H9 (cell line): ENCODE results near the gene NFX1. TPM values are rescaled to one million over a fixed set of nuclear protein-coding genes. Genes with fewer than 3 reads are reported as not detected.

Source experiments
- DNase-seq: peaks from one replicate; pipeline ENCODE4 v3.0.0-alpha.2; 2017
- H2AFZ ChIP-seq: one replicate; pipeline ENCODE4 v1.6.1; 2013; ENCODE audit warnings: mild to moderate bottlenecking, low read length, control low read depth, moderate library complexity
- H2AK5ac ChIP-seq: 2 replicates; pipeline ENCODE4 v1.6.1; 2013; ENCODE audit warnings: low read length, control low read depth, mixed read lengths; ENCODE audit not compliant: insufficient read length
- H2BK120ac ChIP-seq: one replicate; pipeline ENCODE4 v1.6.1; 2013; ENCODE audit warnings: low read depth, mild to moderate bottlenecking, low read length, control low read depth, inconsistent platforms; ENCODE audit not compliant: poor library complexity, severe bottlenecking
- H2BK12ac ChIP-seq: 2 replicates; pipeline ENCODE4 v1.6.1; 2013; ENCODE audit warnings: low read length, control low read depth, mixed read lengths, low read depth; ENCODE audit not compliant: insufficient read length
- H2BK15ac ChIP-seq: 2 replicates; pipeline ENCODE4 v1.6.1; 2013; ENCODE audit warnings: low read depth, low read length, control low read depth
- H2BK20ac ChIP-seq: one replicate; pipeline ENCODE4 v1.6.1; 2013; ENCODE audit warnings: low read depth, mild to moderate bottlenecking, low read length, control low read depth, inconsistent platforms; ENCODE audit not compliant: poor library complexity, severe bottlenecking
- H2BK5ac ChIP-seq: 2 replicates; pipeline ENCODE4 v1.6.1; 2013; ENCODE audit warnings: low read length, control low read depth, mixed read lengths; ENCODE audit not compliant: insufficient read length
- H3K14ac ChIP-seq: 2 replicates; pipeline ENCODE4 v1.6.1; 2013; ENCODE audit warnings: low read length, control low read depth; ENCODE audit not compliant: insufficient read depth
- H3K18ac ChIP-seq: 2 replicates; pipeline ENCODE4 v1.6.1; 2013; ENCODE audit warnings: low read depth, mild to moderate bottlenecking, mixed read lengths, low read length, control low read depth; ENCODE audit not compliant: insufficient read length
- H3K23ac ChIP-seq: 2 replicates; pipeline ENCODE4 v1.6.1; 2013; ENCODE audit warnings: low read length, control low read depth, mixed read lengths, low read depth; ENCODE audit not compliant: insufficient read length
- H3K23me2 ChIP-seq: 2 replicates; pipeline ENCODE4 v1.6.1; 2013; ENCODE audit warnings: low read depth, mild to moderate bottlenecking, mixed read lengths, low read length, control low read depth; ENCODE audit not compliant: insufficient read length, poor library complexity, severe bottlenecking
- H3K27ac ChIP-seq: 2 replicates; pipeline ENCODE4 v1.5.1; 2013; ENCODE audit warnings: low read length, control low read depth, mixed read lengths, low read depth; ENCODE audit not compliant: insufficient read length
- H3K27me3 ChIP-seq: 2 replicates; pipeline ENCODE4 v1.6.1; 2013; ENCODE audit warnings: low read length, control low read depth, inconsistent platforms; ENCODE audit not compliant: insufficient read depth
- H3K4ac ChIP-seq: 2 replicates; pipeline ENCODE4 v1.6.1; 2013; ENCODE audit warnings: low read depth, mild to moderate bottlenecking, control low read depth, inconsistent platforms, low read length, moderate library complexity
- H3K4me1 ChIP-seq: 2 replicates; pipeline ENCODE4 v1.6.1; 2013; ENCODE audit warnings: low read length, control low read depth, inconsistent platforms; ENCODE audit not compliant: insufficient read depth
- H3K4me2 ChIP-seq: 2 replicates; pipeline ENCODE4 v1.6.1; 2013; ENCODE audit warnings: low read length, control low read depth, mixed read lengths; ENCODE audit not compliant: insufficient read length, insufficient read depth
- H3K56ac ChIP-seq: 2 replicates; pipeline ENCODE4 v1.6.1; 2013; ENCODE audit warnings: low read depth, mild to moderate bottlenecking, mixed read lengths, low read length, control low read depth; ENCODE audit not compliant: insufficient read length
- H3K79me1 ChIP-seq: 2 replicates; pipeline ENCODE4 v1.6.1; 2013; ENCODE audit warnings: low read depth, mild to moderate bottlenecking, moderate library complexity, low read length, control low read depth, inconsistent platforms; ENCODE audit not compliant: insufficient read depth, poor library complexity, severe bottlenecking
- H3K79me2 ChIP-seq: 2 replicates; pipeline ENCODE4 v1.6.1; 2013; ENCODE audit warnings: low read length, control low read depth, inconsistent platforms; ENCODE audit not compliant: insufficient read depth
- H3K9ac ChIP-seq: 2 replicates; pipeline ENCODE4 v1.6.1; 2013; ENCODE audit warnings: low read length, control low read depth, mixed read lengths; ENCODE audit not compliant: insufficient read length; ENCODE audit errors: extremely low read depth
- H3K9me3 ChIP-seq: one replicate; pipeline ENCODE4 v1.6.1; 2013; ENCODE audit warnings: low read depth, low read length, inconsistent platforms; ENCODE audit not compliant: control insufficient read depth
- H3T11ph ChIP-seq: one replicate; pipeline ENCODE4 v1.6.1; 2013; ENCODE audit warnings: mild to moderate bottlenecking, low read length, control low read depth, inconsistent platforms
- H4K20me1 ChIP-seq: one replicate; pipeline ENCODE4 v1.6.1; 2013; ENCODE audit not compliant: control insufficient read depth, insufficient read length, insufficient read depth
- H4K5ac ChIP-seq: 2 replicates; pipeline ENCODE4 v1.6.1; 2013; ENCODE audit warnings: low read depth, mild to moderate bottlenecking, mixed read lengths, low read length, control low read depth; ENCODE audit not compliant: insufficient read length
- H4K8ac ChIP-seq: replicated peaks from 2 replicates; pipeline ENCODE4 v1.6.1; 2013; ENCODE audit warnings: low read length, control low read depth, mixed read lengths, low read depth; ENCODE audit not compliant: insufficient read length
- H4K91ac ChIP-seq: 2 replicates; pipeline ENCODE4 v1.6.1; 2013; ENCODE audit warnings: low read depth, mild to moderate bottlenecking, moderate library complexity, mixed read lengths, low read length, control low read depth; ENCODE audit not compliant: insufficient read length
- H3K27ac Mint-ChIP-seq, 3 experiments: 2 replicates in 2 of 3; 3 replicates in 1 of 3; pipeline ENCODE4 v1.8.0; 2020 to 2021; ENCODE audit warnings: mixed read lengths in 3 of 3, mild to moderate bottlenecking in 1 of 3, moderate library complexity in 1 of 3
- H3K27me3 Mint-ChIP-seq: 2 replicates; pipeline ENCODE4 v1.8.0; 2021; ENCODE audit warnings: low read depth, mild to moderate bottlenecking, moderate library complexity, mixed read lengths
- H3K36me3 Mint-ChIP-seq, 3 experiments: 2 replicates in 2 of 3; 3 replicates in 1 of 3; pipeline ENCODE4 v1.8.0; 2020 to 2021; ENCODE audit warnings: low read depth in 3 of 3, mixed read lengths in 3 of 3; ENCODE audit not compliant: insufficient read depth in 1 of 3
- H3K4me1 Mint-ChIP-seq, 2 experiments: 2 replicates each; pipeline ENCODE4 v1.8.0; 2020; ENCODE audit warnings: mixed read lengths in 2 of 2
- H3K4me3 Mint-ChIP-seq, 2 experiments: 2 replicates in 1 of 2; 3 replicates in 1 of 2; pipeline ENCODE4 v1.8.0; 2020 to 2021; ENCODE audit warnings: mild to moderate bottlenecking in 2 of 2, mixed read lengths in 2 of 2, moderate library complexity in 1 of 2
- H3K9me3 Mint-ChIP-seq, 2 experiments: 2 replicates in 1 of 2; 3 replicates in 1 of 2; pipeline ENCODE4 v1.8.0; 2020; ENCODE audit warnings: mild to moderate bottlenecking in 2 of 2, mixed read lengths in 2 of 2, moderate library complexity in 1 of 2
- CTCF ChIP-seq: fragments of 200-600 bp; sonication (generic); conservative IDR thresholded peaks from 3 replicates; pipeline ENCODE4 v1.8.0; 2021; ENCODE audit warnings: antibody characterized with exemption, mild to moderate bottlenecking
- WGBS: extraction: QIAGEN DNeasy Blood & Tissue Kit; methylation state at CpG from one replicate; pipeline ENCODE4 v1.1.7; 2013; ENCODE audit warnings: missing lambda C conversion rate, low lambda C conversion rate, mixed read lengths; ENCODE audit not compliant: insufficient read length; ENCODE audit errors: extremely low coverage; 5-methylcytosine and 5-hydroxymethylcytosine counted together
- total RNA-seq: library from RNA; stranded (reverse); gene quantifications from 2 replicates; pipeline ENCODE4 v1.2.1, GENCODE V29; 2021

NFX1 gene
- total RNA-seq, 1 experiment from 2014 or later = 35.1 TPM

GRCh38 chr9:33297432-33297831 lies 7.1 kb downstream of the NFX1 start:
- no peaks in the 10 kb centered on the region for H3K9me3 ChIP-seq
- H2BK20ac ChIP-seq = no peak overlapping the region
- Mint-ChIP-seq H3K27ac (peak overlapping the region in 1 of 3 experiments; percentile 21; a peak in 1 of 7 replicates), H3K9me3 (no peaks in the 10 kb centered on the region), H3K27me3 (no peaks in the 10 kb centered on the region), H3K36me3 (peaks cover 29 to 75% (median 61%) of the 10 kb centered on the region in 3 experiments; a peak in 6 of 7 replicates), H3K4me3 (no peak overlapping the region), H3K4me1 (peaks cover 0 to 1% of the 10 kb centered on the region in 2 experiments; a peak in 1 of 4 replicates)
- no peak overlapping the region for H3T11ph ChIP-seq
- no peak overlapping the region for H3K4ac ChIP-seq
- H4K8ac ChIP-seq = no peak overlapping the region
- H4K20me1 ChIP-seq = no peaks in the 10 kb centered on the region
- peaks cover 4% of the 10 kb centered on the region; the same call in 1 of the 2 replicates for H3K79me2 ChIP-seq
- H3K23me2 ChIP-seq = no peaks in the 10 kb centered on the region
- WGBS = no CpG with 5 or more reads among the region's 1 CpG
- TF ChIP-seq CTCF = no peak
- no peak overlapping the region for H3K56ac ChIP-seq
- no peak overlapping the region for H3K18ac ChIP-seq
- no peak overlapping the region for H4K5ac ChIP-seq
- no peak overlapping the region for H2BK120ac ChIP-seq
- H3K14ac ChIP-seq = no peak overlapping the region
- H2BK5ac ChIP-seq = no peak overlapping the region
- no peak overlapping the region for H2AK5ac ChIP-seq
- no peak overlapping the region for H3K4me2 ChIP-seq
- no peak overlapping the region for H3K27ac ChIP-seq
- no peak overlapping the region for H2BK12ac ChIP-seq
- H2BK15ac ChIP-seq = no peak overlapping the region
- no peak for DNase-seq
- H3K23ac ChIP-seq = no peak overlapping the region
- H2AFZ ChIP-seq = no peak overlapping the region
- no peaks in the 10 kb centered on the region for H3K27me3 ChIP-seq
- no peak overlapping the region for H3K9ac ChIP-seq
- H4K91ac ChIP-seq = no peak overlapping the region
- H3K79me1 ChIP-seq = peaks cover 6% of the 10 kb centered on the region
- no peaks in the 10 kb centered on the region for H3K4me1 ChIP-seq
